Activated CD4-positive, alpha-beta T cell treated with anti-CD3 and anti-CD28 coated beads, Interleukin-2, amount 50 U/mL, for 48 hours (primary cell): ENCODE data around the gene ZSWIM8.
"Not testable (repeated sequence)": the region's sequence is repeated elsewhere in the genome, so short reads cannot be mapped to it uniquely, and the experiment has no call there.

Experiments
- DNase-seq, 2 experiments: peaks; one replicate each; pipeline ENCODE4 v3.0.0-alpha.2; 2020

Gene ZSWIM8

DNA sequence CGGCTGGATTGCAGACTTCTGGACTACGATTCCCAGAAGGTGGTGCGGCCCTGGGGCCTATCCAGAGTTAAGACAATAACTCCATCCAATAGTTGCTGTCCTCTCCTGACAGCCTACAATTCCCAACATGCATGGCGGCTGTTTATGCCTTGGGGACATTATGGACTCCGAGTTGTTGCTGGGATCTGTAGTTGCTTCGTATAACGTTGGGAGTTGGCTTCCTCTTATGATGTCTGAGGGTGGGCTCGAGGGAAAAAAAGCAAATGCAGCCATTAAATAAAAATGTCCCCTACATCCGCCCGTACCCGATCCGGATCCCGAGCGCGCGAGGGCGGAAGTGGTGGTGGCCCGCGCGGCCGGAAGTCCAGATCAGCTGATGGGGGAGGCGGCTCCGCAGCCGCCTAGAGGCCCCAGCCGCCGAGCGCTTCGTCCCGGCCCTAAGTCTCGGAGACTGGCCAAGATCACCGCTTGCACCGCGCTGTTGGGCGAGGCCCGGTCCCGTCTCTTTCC is at the start of gene ZSWIM8:
Gene ZSWIM8 (plus strand): TSS at position 396 of the 510 bp plus-strand sequence. CDS start 273 bp downstream, outside the sequence.
- peak; percentile 79 to 85 for DNase-seq

DNA sequence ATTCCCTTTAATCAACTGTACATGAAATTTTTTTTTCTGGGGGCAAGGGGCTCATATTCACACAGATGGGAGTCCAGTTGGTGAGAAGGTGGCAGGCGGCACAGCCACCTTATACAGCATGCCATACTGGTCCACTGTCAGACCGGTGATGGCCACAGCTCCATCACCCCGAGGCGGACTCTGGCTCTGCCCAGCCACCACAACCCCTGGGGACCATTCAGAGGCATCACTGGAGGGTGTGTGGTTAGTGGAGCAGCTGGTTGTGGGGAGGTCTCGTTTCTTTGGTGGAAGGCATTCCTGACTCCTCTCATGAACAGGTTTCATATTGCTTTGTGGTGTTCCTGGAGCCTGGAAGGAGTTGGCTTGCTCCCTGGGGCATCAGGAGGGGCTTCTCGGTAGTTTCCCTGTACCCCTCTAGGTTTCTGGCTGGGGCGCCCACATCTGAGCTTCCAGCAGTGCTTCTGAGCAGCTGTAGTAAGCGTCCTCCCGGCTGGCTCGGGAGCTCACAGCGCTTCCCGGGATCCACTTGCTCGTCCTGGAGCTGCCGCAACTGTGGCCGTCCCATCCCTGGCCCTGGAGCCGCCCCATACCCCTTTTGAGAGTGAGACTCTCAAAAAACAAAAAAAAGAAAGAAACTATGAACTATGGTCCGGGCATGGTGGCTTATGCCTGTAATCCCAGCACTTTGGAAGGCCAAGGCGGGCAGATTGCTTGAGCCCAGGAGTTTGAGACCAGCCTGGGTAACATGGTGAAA is 44.7 kb upstream of the ZSWIM8 start:
- DNase-seq = not testable (repeated sequence)

GRCh38 chr10:73742454-73742734 is 43.0 kb upstream of the ZSWIM8 start:
- DNase-seq = no peak

DNA sequence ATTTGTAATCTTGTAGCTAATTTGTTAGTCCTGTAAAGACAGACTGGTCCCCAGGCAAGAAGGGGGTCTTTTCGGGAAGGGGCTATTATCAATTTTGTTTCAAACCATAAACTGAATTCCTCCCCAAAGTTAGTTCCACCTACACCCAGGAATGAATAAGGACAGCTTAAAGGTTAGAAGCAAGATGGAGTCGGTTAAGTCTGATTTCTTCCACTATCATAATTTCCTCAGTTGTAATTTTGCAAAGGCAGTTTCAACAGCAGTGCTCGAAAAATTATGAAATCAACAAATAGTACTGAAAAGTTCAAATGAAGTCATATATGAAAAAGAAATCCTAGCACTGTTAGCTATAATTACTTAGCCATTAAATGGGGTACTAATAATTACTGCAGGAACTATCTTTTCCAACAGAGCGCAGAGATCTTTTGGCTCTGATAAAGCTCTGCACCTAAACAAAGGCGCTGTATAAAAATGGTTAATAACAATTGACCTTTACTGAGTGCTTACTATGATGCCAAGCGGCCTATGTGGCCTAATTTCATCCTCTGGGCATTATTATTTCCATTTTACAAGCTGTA is 42.0 kb upstream of the ZSWIM8 start:
- DNase-seq = no peak

GRCh38 chr10:73743905-73744663 is 41.3 kb upstream of the ZSWIM8 start, which contains the start of gene SEC24C:
Gene SEC24C (plus strand): TSS chr10:73744372. CDS start chr10:73746833, 2,461 bp downstream.
- peak; percentile 95 to 96 for DNase-seq

- peak; percentile 71 to 80 for DNase-seq
These were observed 40.8 kb upstream of the ZSWIM8 start for GRCh38 chr10:73744664-73744975.

DNA sequence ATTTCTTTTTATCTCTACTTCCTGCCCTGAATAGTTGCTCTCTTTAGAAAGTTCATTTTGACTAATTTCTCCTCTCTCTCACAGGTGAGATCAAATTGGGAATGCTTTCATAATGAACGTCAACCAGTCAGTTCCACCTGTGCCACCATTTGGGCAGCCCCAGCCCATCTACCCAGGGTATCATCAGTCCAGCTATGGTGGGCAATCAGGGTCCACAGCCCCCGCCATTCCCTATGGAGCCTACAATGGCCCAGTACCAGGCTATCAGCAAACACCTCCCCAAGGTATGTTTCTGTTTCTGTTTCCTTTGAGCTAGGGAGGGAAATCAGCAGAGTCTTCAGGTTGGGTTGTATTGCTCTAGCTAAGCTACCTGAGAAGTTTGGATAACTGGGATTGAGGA is 38.7 kb upstream of the ZSWIM8 start:
- DNase-seq = no peak

GRCh38 chr10:73750819-73751218 is 34.6 kb upstream of the ZSWIM8 start:
- no peak for DNase-seq

DNA sequence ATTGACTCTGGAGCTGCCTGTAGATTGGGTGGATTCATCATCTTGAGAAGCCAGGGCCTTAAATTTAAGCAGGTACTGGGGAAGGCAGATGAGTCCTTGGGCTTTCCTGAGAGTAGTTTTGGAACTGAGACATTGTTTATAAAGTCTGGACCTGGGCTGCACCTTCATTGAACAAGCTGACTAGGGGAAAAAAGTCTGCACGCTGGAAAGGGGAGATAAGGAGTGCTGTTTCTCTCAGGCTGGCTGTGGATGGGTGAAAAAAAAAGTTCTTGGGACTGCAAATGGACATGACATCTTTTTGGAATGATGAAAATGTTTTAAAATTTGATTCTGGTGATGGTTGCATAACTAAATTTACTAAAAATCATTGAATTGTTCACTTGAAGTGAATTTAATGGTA is 29.2 kb upstream of the ZSWIM8 start:
- DNase-seq = no peak

- no peak for DNase-seq
These were observed 26.5 kb upstream of the ZSWIM8 start for GRCh38 chr10:73758704-73759511.

DNA sequence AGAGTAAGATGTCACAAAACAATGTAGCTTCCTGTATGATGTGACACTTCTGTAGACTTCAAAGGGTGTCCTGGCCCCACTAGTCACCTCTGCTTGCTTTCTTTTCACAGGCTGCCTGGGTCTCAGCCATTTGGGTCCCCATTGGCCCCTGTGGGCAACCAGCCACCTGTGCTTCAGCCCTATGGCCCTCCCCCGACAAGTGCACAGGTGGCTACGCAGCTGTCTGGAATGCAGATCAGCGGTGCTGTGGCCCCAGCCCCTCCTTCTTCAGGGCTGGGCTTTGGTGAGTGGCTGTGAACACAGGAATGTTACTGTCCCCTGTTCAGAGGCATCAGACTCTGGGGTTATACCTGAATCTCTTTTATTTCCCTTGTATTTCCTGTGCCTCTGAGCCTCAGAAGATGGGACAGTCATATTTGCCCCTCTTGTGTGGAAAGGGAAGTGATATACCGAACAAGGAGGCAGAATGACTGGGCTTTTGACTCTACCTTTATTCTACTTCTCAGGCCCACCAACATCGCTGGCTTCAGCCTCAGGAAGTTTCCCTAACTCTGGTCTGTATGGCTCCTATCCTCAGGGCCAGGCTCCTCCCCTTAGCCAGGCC is 25.8 kb upstream of the ZSWIM8 start:
- peak in 1 of 2 experiments; percentile 23 for DNase-seq

GRCh38 chr10:73761781-73762180 is 23.6 kb upstream of the ZSWIM8 start:
- DNase-seq = no peak

DNA sequence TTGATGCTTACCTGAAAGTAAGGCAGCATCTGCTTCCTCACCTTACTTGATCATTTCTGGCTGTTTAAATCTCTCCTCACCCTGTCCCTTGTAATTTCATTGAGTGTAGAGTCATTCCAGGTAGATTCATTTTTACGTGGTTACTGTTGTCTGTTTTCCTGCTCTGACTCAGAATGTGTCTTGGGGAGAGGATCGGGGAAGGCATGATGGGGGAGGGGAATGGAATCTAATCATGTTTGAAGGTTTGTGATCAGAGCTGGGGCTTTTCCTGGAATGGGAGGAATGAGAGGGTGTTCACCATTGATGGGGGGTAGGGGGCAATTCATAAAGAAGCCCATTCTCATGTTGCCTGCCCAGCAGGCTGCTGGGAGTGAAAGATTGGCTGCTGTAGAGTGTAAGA is 22.5 kb upstream of the ZSWIM8 start:
- DNase-seq = peak in 1 of 2 experiments; percentile 39

- no peak for DNase-seq
These were observed 22.1 kb upstream of the ZSWIM8 start for GRCh38 chr10:73763343-73763742.

DNA sequence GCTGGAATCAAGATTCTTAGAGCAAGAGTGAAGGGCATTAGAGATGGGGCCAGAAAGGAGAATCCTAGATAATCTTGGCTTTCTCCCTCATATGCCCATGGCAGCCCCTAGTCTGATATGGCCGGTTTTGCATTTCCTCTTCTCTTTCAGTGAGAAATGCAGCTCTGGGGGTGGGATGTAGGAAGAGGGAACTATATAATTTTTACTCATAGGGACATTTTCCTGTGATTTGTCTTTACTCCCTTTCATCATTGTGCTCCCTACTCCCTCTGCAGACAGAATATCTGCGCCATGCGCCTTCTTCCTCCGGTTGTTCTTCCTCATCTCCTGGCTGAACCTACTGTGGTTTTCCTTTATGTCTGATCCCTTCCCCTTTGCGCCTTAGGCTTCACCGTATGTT is 20.3 kb upstream of the ZSWIM8 start:
- DNase-seq = no peak

- DNase-seq = peak; percentile 50 to 62
These were observed 16.5 kb upstream of the ZSWIM8 start for GRCh38 chr10:73768881-73769280.

GRCh38 chr10:73769396-73769795 is 16.0 kb upstream of the ZSWIM8 start:
- DNase-seq = no peak

GRCh38 chr10:73771722-73772280 is 13.6 kb upstream of the ZSWIM8 start:
- DNase-seq = no peak

GRCh38 chr10:73772281-73773151 is 12.9 kb upstream of the ZSWIM8 start:
- peak; percentile 83 to 85 for DNase-seq

GRCh38 chr10:73773152-73773879 is 12.1 kb upstream of the ZSWIM8 start:
- peak; percentile 35 to 48 for DNase-seq
